ENCODE results near the gene RPS25. TPM values are rescaled to one million over a fixed set of nuclear protein-coding genes. Genes with fewer than 3 reads are reported as not detected.

Gene RPS25
- polyA plus RNA-seq (2013, experiment 1 of 2), result 3,221 TPM
- polyA plus RNA-seq (2013, experiment 2 of 2), result 3,219 TPM

- Histone ChIP-seq H3K9me3 (replicated peaks in 1 of 2; ENCODE audit: control insufficient read depth in 2 of 2, insufficient read depth in 1 of 2, low read depth in 1 of 2, low read length in 2 of 2) (peaks cover 0 to 2% of the 10 kb centered on the region in 2 donors), H4K8ac (ENCODE audit: low read depth, low read length) (no peak within 1 kb of the TSS), H2AFZ (ENCODE audit: low read length) (peak within 1 kb of the TSS; percentile 96), H2BK120ac (ENCODE audit: low read depth, low read length) (no peak within 1 kb of the TSS), H4K91ac (ENCODE audit: low read depth, low read length, poor library complexity) (no peak within 1 kb of the TSS), H3K79me1 (ENCODE audit: low read depth, low read length) (peaks cover 7% of the 10 kb centered on the region), H3K18ac (ENCODE audit: low read length) (peak within 1 kb of the TSS; percentile 97), H2BK5ac (ENCODE audit: low read length) (peak within 1 kb of the TSS; percentile 83), H3K4me1 (ENCODE audit: control insufficient read depth in 2 of 2, insufficient read depth in 1 of 2, low read depth in 1 of 2, low read length in 2 of 2) (peaks cover 5 to 8% of the 10 kb centered on the region in 2 donors), H3K4ac (ENCODE audit: low read length) (no peak within 1 kb of the TSS), H3K23ac (ENCODE audit: low read depth, low read length, poor library complexity) (peak within 1 kb of the TSS; percentile 99), H3K36me3 (replicated peaks in 1 of 2; ENCODE audit: control insufficient read depth in 2 of 2, insufficient read depth in 2 of 2, low read length in 2 of 2) (peaks cover 35 to 76% of the 10 kb centered on the region in 2 donors), H2AK5ac (ENCODE audit: low read depth, low read length) (peak within 1 kb of the TSS; percentile 87), H2BK12ac (ENCODE audit: low read length) (peak within 1 kb of the TSS; percentile 53), H3K4me3 (ENCODE audit: low read length in 2 of 2) (peak within 1 kb of the TSS; percentile 80 to 93), H2BK15ac (ENCODE audit: low read length) (peak within 1 kb of the TSS; percentile 61), H3K9ac (ENCODE audit: low read depth, low read length, poor library complexity) (peak within 1 kb of the TSS; percentile 99), H3K27ac (replicated peaks; ENCODE audit: low read length) (peak within 1 kb of the TSS; percentile 91), H3K4me2 (ENCODE audit: insufficient read depth, low read length, poor library complexity, severe bottlenecking) (peak within 1 kb of the TSS; percentile 79), H3K27me3 (ENCODE audit: control insufficient read depth in 3 of 3, insufficient read depth in 3 of 3, low read depth in 1 of 3, low read length in 3 of 3) (no peaks in the 10 kb centered on the region), H3K14ac (ENCODE audit: low read length) (peak within 1 kb of the TSS; percentile 97)
- peak; percentile 90 for DNase-seq (ENCODE audit: low spot score)
- WGBS, 2 donors (ENCODE audit: extremely low coverage in 2 of 2, insufficient read length in 2 of 2, insufficient replicate concordance in 1 of 2), result no CpG with 5 or more reads among the region's 63 CpGs
Measured at GRCh38 chr11:119018074-119018938, at the start of gene RPS25, which contains the start of gene TRAPPC4. RPS25 (minus strand) TSS chr11:119018343; CDS start chr11:119018284, 59 bp downstream. TRAPPC4 (plus strand) TSS chr11:119018766; CDS start chr11:119018796, 30 bp downstream.

GRCh38 chr11:119067371-119068222, 49.5 kb upstream of the RPS25 start, which contains the start of gene VPS11:
VPS11 (plus strand) TSS chr11:119067818; CDS start chr11:119067824, 6 bp downstream.
- no peak within 1 kb of the TSS for H2AK5ac ChIP-seq (ENCODE audit: low read depth, low read length)
- peak within 1 kb of the TSS; percentile 85 for H2AFZ ChIP-seq (ENCODE audit: low read length)
- H3K23ac ChIP-seq (ENCODE audit: low read depth, low read length, poor library complexity), result peak within 1 kb of the TSS; percentile 11
- H2BK5ac ChIP-seq (ENCODE audit: low read length), result no peak within 1 kb of the TSS
- no peak within 1 kb of the TSS for H4K8ac ChIP-seq (ENCODE audit: low read depth, low read length)
- H2BK15ac ChIP-seq (ENCODE audit: low read length), result no peak within 1 kb of the TSS
- DNase-seq (ENCODE audit: low spot score), result peak; percentile 88
- no peak within 1 kb of the TSS for H3K27ac ChIP-seq (replicated peaks; ENCODE audit: low read length)
- H3K4ac ChIP-seq (ENCODE audit: low read length), result no peak within 1 kb of the TSS
- no peaks in the 10 kb centered on the region for H3K9me3 ChIP-seq (replicated peaks in 1 of 2; ENCODE audit: control insufficient read depth in 2 of 2, insufficient read depth in 1 of 2, low read depth in 1 of 2, low read length in 2 of 2)
- H3K27me3 ChIP-seq (ENCODE audit: control insufficient read depth in 3 of 3, insufficient read depth in 3 of 3, low read depth in 1 of 3, low read length in 3 of 3), result no peaks in the 10 kb centered on the region
- H3K4me3 ChIP-seq (ENCODE audit: low read length in 2 of 2), result peak within 1 kb of the TSS; percentile 83 to 87
- no CpG with 5 or more reads among the region's 49 CpGs for WGBS, 2 donors (ENCODE audit: extremely low coverage in 2 of 2, insufficient read length in 2 of 2, insufficient replicate concordance in 1 of 2)
- peaks cover 0 to 2% of the 10 kb centered on the region in 2 donors for H3K4me1 ChIP-seq (ENCODE audit: control insufficient read depth in 2 of 2, insufficient read depth in 1 of 2, low read depth in 1 of 2, low read length in 2 of 2)
- no peak within 1 kb of the TSS for H2BK12ac ChIP-seq (ENCODE audit: low read length)
- H3K4me2 ChIP-seq (ENCODE audit: insufficient read depth, low read length, poor library complexity, severe bottlenecking), result peak within 1 kb of the TSS; percentile 83
- H3K14ac ChIP-seq (ENCODE audit: low read length), result peak within 1 kb of the TSS; percentile 82
- H3K18ac ChIP-seq (ENCODE audit: low read length), result peak within 1 kb of the TSS; percentile 93
- H2BK120ac ChIP-seq (ENCODE audit: low read depth, low read length), result no peak within 1 kb of the TSS
- H3K9ac ChIP-seq (ENCODE audit: low read depth, low read length, poor library complexity), result peak within 1 kb of the TSS; percentile 85
- H3K36me3 ChIP-seq (replicated peaks in 1 of 2; ENCODE audit: control insufficient read depth in 2 of 2, insufficient read depth in 2 of 2, low read length in 2 of 2), result peaks cover 9 to 27% of the 10 kb centered on the region in 2 donors
- H4K91ac ChIP-seq (ENCODE audit: low read depth, low read length, poor library complexity), result no peak within 1 kb of the TSS
- peaks cover 2% of the 10 kb centered on the region for H3K79me1 ChIP-seq (ENCODE audit: low read depth, low read length)

GRCh38 chr11:119065369-119065768, 47.2 kb upstream of the RPS25 start:
- Histone ChIP-seq H3K36me3 (replicated peaks in 1 of 2; ENCODE audit: control insufficient read depth in 2 of 2, insufficient read depth in 2 of 2, low read length in 2 of 2) (peaks cover 4 to 8% of the 10 kb centered on the region in 2 donors), H2AK5ac (ENCODE audit: low read depth, low read length) (no peak overlapping the region)
- WGBS, 2 donors (ENCODE audit: extremely low coverage in 2 of 2, insufficient read length in 2 of 2, insufficient replicate concordance in 1 of 2), result no CpG with 5 or more reads among the region's 4 CpGs

More at GRCh38 chr11:119065369-119065768, 47.2 kb upstream of the RPS25 start:
- Histone ChIP-seq H2BK120ac (ENCODE audit: low read depth, low read length) (no peak overlapping the region), H2AFZ (ENCODE audit: low read length) (no peak overlapping the region), H4K8ac (ENCODE audit: low read depth, low read length) (no peak overlapping the region), H3K14ac (ENCODE audit: low read length) (no peak overlapping the region), H3K18ac (ENCODE audit: low read length) (no peak overlapping the region), H2BK5ac (ENCODE audit: low read length) (no peak overlapping the region), H2BK12ac (ENCODE audit: low read length) (no peak overlapping the region), H4K91ac (ENCODE audit: low read depth, low read length, poor library complexity) (no peak overlapping the region), H3K23ac (ENCODE audit: low read depth, low read length, poor library complexity) (no peak overlapping the region), H3K9me3 (replicated peaks in 1 of 2; ENCODE audit: control insufficient read depth in 2 of 2, insufficient read depth in 1 of 2, low read depth in 1 of 2, low read length in 2 of 2) (no peaks in the 10 kb centered on the region), H3K79me1 (ENCODE audit: low read depth, low read length) (peaks cover 2% of the 10 kb centered on the region), H3K27ac (replicated peaks; ENCODE audit: low read length) (no peak overlapping the region), H3K4me1 (ENCODE audit: control insufficient read depth in 2 of 2, insufficient read depth in 1 of 2, low read depth in 1 of 2, low read length in 2 of 2) (peaks cover 0 to 2% of the 10 kb centered on the region in 2 donors), H3K27me3 (ENCODE audit: control insufficient read depth in 3 of 3, insufficient read depth in 3 of 3, low read depth in 1 of 3, low read length in 3 of 3) (no peaks in the 10 kb centered on the region), H2BK15ac (ENCODE audit: low read length) (no peak overlapping the region), H3K9ac (ENCODE audit: low read depth, low read length, poor library complexity) (no peak overlapping the region), H3K4ac (ENCODE audit: low read length) (no peak overlapping the region), H3K4me3 (ENCODE audit: low read length in 2 of 2) (no peak overlapping the region), H3K4me2 (ENCODE audit: insufficient read depth, low read length, poor library complexity, severe bottlenecking) (no peak overlapping the region)
- no peak for DNase-seq (ENCODE audit: low spot score)
